CD4-positive, alpha-beta memory T cell (primary cell): ENCODE data around the gene KLF3. TPM values are rescaled to one million over a fixed set of nuclear protein-coding genes. Genes with fewer than 3 reads are reported as not detected.

Source experiments
- CTCF ChIA-PET: fragments of 350-600 bp; sonication (Branson Sonifier 250); formaldehyde crosslinking; loops from one replicate; lab custom pipeline; 2021; ENCODE audit warnings: inconsistent platforms; ENCODE audit not compliant: partially characterized antibody; lab: Charles Lee
- POLR2A ChIA-PET: fragments of 350-600 bp; sonication (Branson Sonifier 250); formaldehyde crosslinking; loops from one replicate; lab custom pipeline; 2021; ENCODE audit not compliant: partially characterized antibody; lab: Charles Lee
- DNase-seq, 5 donors: peaks; one replicate each; pipeline versions ENCODE4 v3.0.0 to v3.0.0-alpha.2; 2020 to 2022; ENCODE audit warnings: mixed read lengths in 1 of 5
- H3K27ac ChIP-seq: one replicate; pipeline ENCODE4 v1.7.0; 2013; ENCODE audit warnings: low read depth, low read length
- H3K27me3 ChIP-seq: 2 replicates; pipeline ENCODE4 v1.7.0; 2013; ENCODE audit warnings: mild to moderate bottlenecking, low read length, moderate library complexity; ENCODE audit not compliant: insufficient read depth
- H3K36me3 ChIP-seq: 2 replicates; pipeline ENCODE4 v1.7.0; 2013; ENCODE audit warnings: mild to moderate bottlenecking, low read length, moderate library complexity; ENCODE audit not compliant: insufficient read depth
- H3K4me1 ChIP-seq: 2 replicates; pipeline ENCODE4 v1.7.0; 2013; ENCODE audit warnings: mild to moderate bottlenecking, low read length, moderate library complexity; ENCODE audit not compliant: insufficient read depth
- H3K4me3 ChIP-seq, 2 donors: one replicate each; pipeline ENCODE4 v1.7.0; 2013; ENCODE audit warnings: low read length in 2 of 2, mild to moderate bottlenecking in 1 of 2
- H3K9me3 ChIP-seq, 2 donors: one replicate each; pipeline ENCODE4 v1.7.0; 2013; ENCODE audit warnings: low read length in 2 of 2, control low read depth in 1 of 2; ENCODE audit not compliant: control insufficient read depth in 1 of 2
- H3K27ac Mint-ChIP-seq, 7 donors: one replicate each; pipeline ENCODE4 v1.8.0; 2020 to 2021; ENCODE audit warnings: mixed read lengths in 7 of 7, mild to moderate bottlenecking in 6 of 7, inconsistent platforms in 3 of 7, moderate library complexity in 3 of 7
- H3K27me3 Mint-ChIP-seq, 2 donors: one replicate each; pipeline ENCODE4 v1.8.0; 2020 to 2021; ENCODE audit warnings: mixed read lengths in 2 of 2
- H3K36me3 Mint-ChIP-seq, 2 donors: one replicate each; pipeline ENCODE4 v1.8.0; 2020 to 2021; ENCODE audit warnings: mixed read lengths in 2 of 2, inconsistent platforms in 1 of 2, mild to moderate bottlenecking in 1 of 2
- H3K4me1 Mint-ChIP-seq, 4 donors: one replicate each; pipeline ENCODE4 v1.8.0; 2020 to 2021; ENCODE audit warnings: mixed read lengths in 4 of 4, mild to moderate bottlenecking in 1 of 4
- H3K4me3 Mint-ChIP-seq, 8 donors: one replicate each; pipeline ENCODE4 v1.8.0; 2020 to 2021; ENCODE audit warnings: mixed read lengths in 8 of 8, mild to moderate bottlenecking in 7 of 8, moderate library complexity in 6 of 8, inconsistent platforms in 3 of 8
- H3K9me3 Mint-ChIP-seq, 8 donors: one replicate each; pipeline ENCODE4 v1.8.0; 2020 to 2021; ENCODE audit warnings: mixed read lengths in 8 of 8, mild to moderate bottlenecking in 5 of 8, inconsistent platforms in 3 of 8, moderate library complexity in 1 of 8
- intact Hi-C: fragments of 100-400 bp; cut with micrococcal nuclease; formaldehyde crosslinking; loops from one replicate; pipeline ENCODE4 v1.15.1; 2023
- polyA plus RNA-seq, 2 donors: library from polyadenylated mRNA; unstranded; fragments of 300-500 nt; fragmentation: Illumina TruSeq; gene quantifications; one replicate each; pipeline ENCODE4 v1.2.3, GENCODE V29; 2021
- total RNA-seq, 2 experiments: library from RNA; stranded (reverse); gene quantifications; one replicate each; pipeline ENCODE4 v1.2.3, GENCODE V29; 2021

Gene KLF3
- total and polyA plus RNA-seq, 4 experiments from 2014 or later: 72.4 to 122 (median 101) TPM

DNA sequence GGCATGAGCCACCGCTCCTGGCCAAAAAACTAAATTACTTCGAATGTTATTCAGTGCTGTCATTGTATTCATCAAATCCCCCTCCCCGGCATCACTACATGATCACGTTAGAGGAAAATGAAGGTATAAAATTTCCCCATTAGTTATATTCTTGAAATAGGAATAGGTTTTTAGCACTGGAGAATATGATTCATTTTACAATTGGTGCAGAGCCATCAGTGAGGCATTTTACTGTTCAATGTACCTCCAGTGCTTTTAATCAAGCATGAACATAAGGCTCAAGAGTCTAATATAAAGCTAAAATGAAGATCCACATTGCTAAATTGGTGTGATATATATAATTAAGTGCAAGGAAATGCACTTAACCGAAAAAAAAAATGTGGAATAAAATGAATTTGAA lies 18.3 kb downstream of the KLF3 start:
- peaks cover 38 to 78% of the 10 kb centered on the region in 2 donors for H3K36me3 Mint-ChIP-seq
- peaks cover 66 to 94% (median 81%) of the 10 kb centered on the region in 4 donors for H3K4me1 Mint-ChIP-seq
- H3K4me3 Mint-ChIP-seq: peak overlapping the region in 3 of 8 donors; percentile 15 to 50 (median 21)
- no peaks in the 10 kb centered on the region for H3K27me3 Mint-ChIP-seq
- peaks cover 0 to 2% (median 0%) of the 10 kb centered on the region in 8 donors for H3K9me3 Mint-ChIP-seq
- no peak overlapping the region for H3K4me3 ChIP-seq
- intact Hi-C loops: no loop called here
- ChIA-PET CTCF (interaction anchor here (0.6 to 2.6 kb wide), 3 partner anchors 12 to 504 kb away, joined by 3 to 13 read pairs (median 3); no protein-coding TSS in a partner anchor), POLR2A (interaction anchor here (0.6 kb wide), 1 partner anchor 352 kb away, joined by 4 read pairs; no protein-coding TSS in a partner anchor)
- no peak overlapping the region for H3K27ac ChIP-seq
- peaks cover 32% of the 10 kb centered on the region for H3K36me3 ChIP-seq
- H3K27me3 ChIP-seq: no peaks in the 10 kb centered on the region
- DNase-seq: no peak
- no peaks in the 10 kb centered on the region for H3K9me3 ChIP-seq
- peaks cover 82% of the 10 kb centered on the region for H3K4me1 ChIP-seq
- H3K27ac Mint-ChIP-seq: peak overlapping the region in 2 of 7 donors; percentile 43 to 77

DNA sequence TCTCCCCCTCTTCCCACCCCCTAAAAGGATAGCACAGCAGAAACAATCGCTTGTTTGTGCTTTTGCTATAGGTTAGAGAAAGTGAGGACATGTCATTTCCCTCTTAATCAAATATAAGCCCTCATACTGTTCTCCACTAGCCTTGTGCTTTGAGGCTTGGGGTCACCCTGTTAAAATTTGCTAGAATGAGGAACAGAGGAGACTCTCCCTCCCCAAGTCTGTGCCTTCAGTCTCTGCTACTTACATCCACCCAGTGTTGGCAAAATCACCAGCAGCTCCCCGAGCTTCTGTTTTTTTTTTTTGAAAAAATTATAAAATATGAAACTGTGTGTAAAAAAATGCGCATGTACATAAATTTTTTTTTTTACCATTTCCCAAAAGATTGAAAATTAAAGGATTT lies 19.3 kb downstream of the KLF3 start:
- peaks cover 66 to 94% (median 81%) of the 10 kb centered on the region in 4 donors for H3K4me1 Mint-ChIP-seq
- peak overlapping the region in 1 of 7 donors; percentile 77 for H3K27ac Mint-ChIP-seq
- Histone ChIP-seq H3K27me3 (no peaks in the 10 kb centered on the region), H3K27ac (no peak overlapping the region), H3K36me3 (peaks cover 37% of the 10 kb centered on the region), H3K9me3 (no peaks in the 10 kb centered on the region), H3K4me3 (no peak overlapping the region), H3K4me1 (peaks cover 81% of the 10 kb centered on the region)
- peak overlapping the region in 3 of 8 donors; percentile 21 to 71 (median 24) for H3K4me3 Mint-ChIP-seq
- H3K9me3 Mint-ChIP-seq: peaks cover 0 to 2% (median 0%) of the 10 kb centered on the region in 8 donors
- CTCF ChIA-PET: interaction anchor here (1.1 to 2.8 kb wide), 5 partner anchors 8 to 504 kb away, joined by 3 to 14 read pairs (median 7); no protein-coding TSS in a partner anchor
- POLR2A ChIA-PET: interaction anchor here (0.8 kb wide), 1 partner anchor 364 kb away, joined by 6 read pairs; no protein-coding TSS in a partner anchor
- peaks cover 41 to 79% of the 10 kb centered on the region in 2 donors for H3K36me3 Mint-ChIP-seq
- H3K27me3 Mint-ChIP-seq: no peaks in the 10 kb centered on the region
- DNase-seq: no peak
- intact Hi-C loops: no loop called here

DNA sequence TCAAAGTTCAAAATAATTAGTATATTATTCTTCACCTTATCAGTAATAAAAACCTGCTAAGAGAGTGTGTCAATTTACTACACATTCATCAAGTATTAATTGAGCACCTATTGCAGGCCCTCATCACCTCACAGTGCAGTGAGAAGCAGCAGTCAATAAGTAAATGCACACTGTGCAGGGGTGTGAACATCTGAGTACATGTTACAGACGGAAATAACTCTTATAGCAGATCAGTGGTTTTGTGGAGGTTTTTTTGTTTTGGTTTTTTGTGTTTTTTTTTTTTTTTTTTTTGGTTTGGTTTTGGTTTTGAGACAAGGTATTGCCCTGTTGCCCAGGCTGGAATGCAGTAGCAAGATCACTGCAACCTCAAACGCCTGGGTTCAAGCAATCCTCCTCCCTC lies 20.3 kb downstream of the KLF3 start:
- Mint-ChIP-seq H3K9me3 (peaks cover 0 to 2% (median 0%) of the 10 kb centered on the region in 8 donors), H3K4me1 (peaks cover 63 to 93% (median 78%) of the 10 kb centered on the region in 4 donors), H3K27me3 (no peaks in the 10 kb centered on the region), H3K27ac (peak overlapping the region in 6 of 7 donors; percentile 53 to 77 (median 68)), H3K4me3 (peak overlapping the region in 7 of 8 donors; percentile 13 to 82 (median 59)), H3K36me3 (peaks cover 43 to 79% of the 10 kb centered on the region in 2 donors)
- Histone ChIP-seq H3K4me1 (peaks cover 74% of the 10 kb centered on the region), H3K4me3 (no peak overlapping the region), H3K36me3 (peaks cover 47% of the 10 kb centered on the region), H3K27ac (no peak overlapping the region), H3K27me3 (no peaks in the 10 kb centered on the region), H3K9me3 (no peaks in the 10 kb centered on the region)
- CTCF ChIA-PET: interaction anchor here (1.4 to 2.8 kb wide), 5 partner anchors 9 to 505 kb away, joined by 3 to 14 read pairs (median 9); no protein-coding TSS in a partner anchor
- POLR2A ChIA-PET: interaction anchor here (1.0 kb wide), 1 partner anchor 30 kb away, joined by 3 read pairs; no protein-coding TSS in a partner anchor
- intact Hi-C loops: no loop called here
- peak in 1 of 5 donors; percentile 24 for DNase-seq

DNA sequence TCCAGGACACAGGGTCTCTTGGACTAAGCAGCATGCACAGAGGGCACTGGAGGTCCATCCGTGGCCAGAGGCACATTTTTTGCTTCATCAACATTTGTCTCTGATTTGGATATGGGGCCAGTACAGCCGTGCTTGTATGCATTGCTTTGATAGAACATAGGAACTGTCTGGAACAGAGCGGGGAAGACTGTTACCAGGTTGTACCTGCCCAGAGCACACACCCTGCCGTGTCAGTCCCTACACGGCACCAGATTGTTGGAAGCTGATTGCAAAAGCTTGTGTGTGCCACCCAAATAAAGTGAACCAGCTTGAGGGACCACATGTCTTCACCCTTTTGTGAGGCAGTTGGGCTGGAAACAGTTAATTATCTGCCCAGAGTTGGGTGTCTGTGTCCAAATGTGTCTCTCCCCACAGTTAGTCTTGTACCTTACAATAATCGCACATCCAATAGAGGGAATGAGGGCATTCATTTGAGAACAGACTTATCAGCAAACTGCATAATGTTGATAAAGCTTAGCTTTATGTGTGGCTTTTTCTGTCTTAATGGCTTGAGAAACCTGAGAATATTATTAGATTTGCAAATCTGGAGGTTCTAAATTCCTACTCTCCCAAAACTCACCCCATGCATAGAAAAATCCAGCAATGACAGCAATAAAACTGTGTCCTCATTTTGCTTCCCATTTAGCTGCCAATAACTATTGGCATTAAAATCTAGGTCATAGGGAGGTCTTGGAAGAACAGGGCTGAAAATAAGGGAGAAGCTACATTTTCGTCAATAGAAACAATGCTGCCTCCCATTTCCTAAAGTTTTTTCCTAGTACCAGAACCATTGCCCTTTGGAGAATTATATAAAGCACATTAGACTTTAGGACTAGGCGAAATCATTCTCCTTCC lies 21.2 kb downstream of the KLF3 start:
- Mint-ChIP-seq H3K4me1 (peaks cover 58 to 85% (median 72%) of the 10 kb centered on the region in 4 donors), H3K27me3 (no peaks in the 10 kb centered on the region), H3K9me3 (peaks cover 0 to 2% (median 0%) of the 10 kb centered on the region in 8 donors), H3K4me3 (peak overlapping the region in 3 of 8 donors; percentile 36 to 82 (median 71)), H3K27ac (peak overlapping the region in 4 of 7 donors; percentile 19 to 77 (median 46)), H3K36me3 (peaks cover 47 to 81% of the 10 kb centered on the region in 2 donors)
- peaks cover 56% of the 10 kb centered on the region for H3K36me3 ChIP-seq
- DNase-seq: no peak
- H3K9me3 ChIP-seq: no peaks in the 10 kb centered on the region
- H3K4me1 ChIP-seq: peaks cover 74% of the 10 kb centered on the region
- no peak overlapping the region for H3K4me3 ChIP-seq
- no peaks in the 10 kb centered on the region for H3K27me3 ChIP-seq
- ChIA-PET CTCF (interaction anchor here (1.0 to 2.8 kb wide), 4 partner anchors 10 to 616 kb away, joined by 3 to 14 read pairs (median 7); no protein-coding TSS in a partner anchor), POLR2A (interaction anchor here (0.5 to 1.4 kb wide), 3 partner anchors 145 to 571 kb away, joined by 3 to 4 read pairs (median 3); no protein-coding TSS in a partner anchor)
- H3K27ac ChIP-seq: no peak overlapping the region
- intact Hi-C loops: no loop called here

DNA sequence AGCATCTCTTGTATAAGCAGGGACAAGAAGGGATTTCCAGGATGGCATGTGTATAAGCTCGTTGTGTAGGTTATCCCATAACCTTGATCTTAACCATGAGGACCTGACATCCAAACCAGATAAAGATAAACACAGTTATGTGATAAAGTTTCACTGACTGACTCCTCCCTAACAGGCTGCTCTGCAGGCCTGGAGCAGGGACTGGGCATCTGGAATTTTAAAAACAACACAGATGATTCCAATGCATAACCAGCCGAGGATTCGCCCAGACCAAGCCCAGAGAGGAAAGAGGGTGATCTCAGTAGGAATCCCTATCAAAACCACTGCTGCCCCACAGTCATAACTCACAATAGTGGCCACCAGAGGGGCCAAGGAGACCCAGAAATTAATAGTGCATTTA lies 22.7 kb downstream of the KLF3 start:
- peak overlapping the region in 3 of 7 donors; percentile 10 to 77 (median 36) for H3K27ac Mint-ChIP-seq

DNA sequence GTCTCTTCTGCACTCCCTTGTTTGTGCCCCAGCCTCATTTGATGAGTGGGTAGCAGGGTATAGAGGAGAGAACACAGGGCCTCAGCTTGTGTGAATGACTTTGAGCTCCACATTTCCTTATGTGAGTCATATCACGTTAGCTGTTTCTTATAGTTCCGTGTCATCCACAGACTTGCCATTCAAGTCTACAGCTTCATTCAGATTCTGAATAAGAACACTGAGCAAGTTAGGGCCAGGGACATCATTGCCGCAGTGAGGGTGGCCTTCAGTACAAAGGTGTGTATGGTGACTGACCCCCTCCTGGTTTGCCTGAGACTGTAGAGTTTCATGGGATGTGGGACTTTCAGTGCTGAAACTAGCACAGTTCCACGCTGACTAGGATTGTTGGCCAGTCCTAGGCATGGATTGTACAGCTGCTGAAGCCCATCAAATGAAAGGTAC lies 23.6 kb downstream of the KLF3 start:
- peak overlapping the region in 4 of 7 donors; percentile 3 to 83 (median 70) for H3K27ac Mint-ChIP-seq

More for the DNA sequence above, 22.7 kb downstream of the KLF3 start:
- intact Hi-C loops: no loop called here
- H3K4me3 Mint-ChIP-seq: peak overlapping the region in 3 of 8 donors; percentile 15 to 45 (median 29)
- no peak overlapping the region for H3K4me3 ChIP-seq
- H3K36me3 Mint-ChIP-seq: peaks cover 54 to 88% of the 10 kb centered on the region in 2 donors
- peaks cover 0 to 2% (median 0%) of the 10 kb centered on the region in 8 donors for H3K9me3 Mint-ChIP-seq
- peaks cover 52 to 76% (median 62%) of the 10 kb centered on the region in 4 donors for H3K4me1 Mint-ChIP-seq
- no peaks in the 10 kb centered on the region for H3K9me3 ChIP-seq
- ChIA-PET POLR2A (interaction anchor here (1.1 kb wide), 1 partner anchor 157 kb away, joined by 3 read pairs; no protein-coding TSS in a partner anchor), CTCF (interaction anchor here (1.2 kb wide), 2 partner anchors 9 to 368 kb away, joined by 3 to 9 read pairs; no protein-coding TSS in a partner anchor)
- H3K36me3 ChIP-seq: peaks cover 59% of the 10 kb centered on the region
- H3K27me3 ChIP-seq: no peaks in the 10 kb centered on the region
- DNase-seq: no peak
- no peak overlapping the region for H3K27ac ChIP-seq
- H3K27me3 Mint-ChIP-seq: no peaks in the 10 kb centered on the region
- H3K4me1 ChIP-seq: peaks cover 65% of the 10 kb centered on the region

More for the DNA sequence above, 23.6 kb downstream of the KLF3 start:
- H3K27me3 Mint-ChIP-seq: no peaks in the 10 kb centered on the region
- Histone ChIP-seq H3K36me3 (peaks cover 60% of the 10 kb centered on the region), H3K27ac (no peak overlapping the region), H3K4me3 (no peak overlapping the region), H3K27me3 (no peaks in the 10 kb centered on the region), H3K9me3 (no peaks in the 10 kb centered on the region), H3K4me1 (peaks cover 56% of the 10 kb centered on the region)
- peaks cover 52 to 88% of the 10 kb centered on the region in 2 donors for H3K36me3 Mint-ChIP-seq
- peaks cover 0 to 2% (median 0%) of the 10 kb centered on the region in 8 donors for H3K9me3 Mint-ChIP-seq
- ChIA-PET CTCF (interaction anchor here (0.9 to 2.4 kb wide), 8 partner anchors 8 to 508 kb away, joined by 3 to 9 read pairs (median 4); no protein-coding TSS in a partner anchor), POLR2A (interaction anchor here (1.1 kb wide), 2 partner anchors 18 to 158 kb away, joined by 3 to 4 read pairs; no protein-coding TSS in a partner anchor)
- intact Hi-C loops: no loop called here
- peak overlapping the region in 7 of 8 donors; percentile 16 to 51 (median 34) for H3K4me3 Mint-ChIP-seq
- DNase-seq: no peak
- H3K4me1 Mint-ChIP-seq: peaks cover 47 to 67% (median 56%) of the 10 kb centered on the region in 4 donors
